Liver (tissue), 9 donors: ENCODE results near the gene GPR146. TPM values are rescaled to one million over a fixed set of nuclear protein-coding genes. Genes with fewer than 3 reads are reported as not detected.
A peak's percentile ranks its signal among the peaks of the same experiment; 100 is the strongest.

Experiments used
- DNase-seq: peaks from one replicate; pipeline ENCODE4 v3.0.0-alpha.2; 2017; ENCODE audit warnings: low spot score
- H3K27ac ChIP-seq, 2 donors: one replicate each; pipeline ENCODE4 v1.7.0; 2013; ENCODE audit warnings: inconsistent platforms in 2 of 2, low read length in 2 of 2, control low read depth in 1 of 2, low read depth in 1 of 2, mild to moderate bottlenecking in 1 of 2
- H3K27me3 ChIP-seq, 4 donors: one replicate each; pipeline versions ENCODE4 v1.6.1 to v1.7.0; 2013; ENCODE audit warnings: low read length in 3 of 4, inconsistent platforms in 1 of 4, mild to moderate bottlenecking in 1 of 4, moderate library complexity in 1 of 4; ENCODE audit not compliant: control insufficient read depth in 4 of 4, insufficient read depth in 4 of 4
- H3K36me3 ChIP-seq, 4 donors: one replicate each; pipeline versions ENCODE4 v1.6.1 to v1.7.0; 2013; ENCODE audit warnings: low read length in 3 of 4, mild to moderate bottlenecking in 3 of 4, low read depth in 1 of 4, moderate library complexity in 1 of 4; ENCODE audit not compliant: control insufficient read depth in 4 of 4, insufficient read depth in 3 of 4
- H3K4me1 ChIP-seq, 4 donors: one replicate each; pipeline versions ENCODE4 v1.6.1 to v1.7.0; 2013; ENCODE audit warnings: low read length in 3 of 4, mild to moderate bottlenecking in 3 of 4, moderate library complexity in 1 of 4; ENCODE audit not compliant: control insufficient read depth in 4 of 4, insufficient read depth in 4 of 4
- H3K4me3 ChIP-seq, 3 donors: one replicate each; pipeline versions ENCODE4 v1.6.1 to v1.7.0; 2013; ENCODE audit warnings: low read length in 3 of 3, control low read depth in 1 of 3, low read depth in 1 of 3, mild to moderate bottlenecking in 1 of 3
- H3K9ac ChIP-seq, 2 donors: one replicate each; pipeline ENCODE4 v1.7.0; 2013; ENCODE audit warnings: low read length in 2 of 2, mild to moderate bottlenecking in 2 of 2, moderate library complexity in 2 of 2, control low read depth in 1 of 2, low read depth in 1 of 2
- H3K9me3 ChIP-seq, 4 donors: one replicate each; pipeline versions ENCODE4 v1.6.1 to v1.7.0; 2013; ENCODE audit warnings: low read length in 3 of 4; ENCODE audit not compliant: control insufficient read depth in 4 of 4
- ATF3 ChIP-seq: IDR thresholded peaks from 2 replicates; pipeline ENCODE4 v1.6.1; 2016; ENCODE audit warnings: antibody characterized with exemption
- CTCF ChIP-seq: fragments of 150-350 bp; IDR thresholded peaks from 2 replicates; pipeline ENCODE4 v1.5.1; 2017; ENCODE audit warnings: improper control_type of control experiment, low read depth, low read length; ENCODE audit not compliant: missing input control
- EGR1 ChIP-seq, 2 donors: IDR thresholded peaks; 2 replicates each; pipeline ENCODE4 v1.6.1; 2016 to 2018; ENCODE audit warnings: antibody characterized with exemption in 2 of 2, low read depth in 2 of 2
- FOXA1 ChIP-seq: IDR thresholded peaks from 2 replicates; pipeline ENCODE4 v1.6.1; 2016; ENCODE audit warnings: antibody characterized with exemption
- FOXA2 ChIP-seq: IDR thresholded peaks from 2 replicates; pipeline ENCODE4 v1.6.1; 2016; ENCODE audit warnings: antibody characterized with exemption
- GABPA ChIP-seq, 2 donors: IDR thresholded peaks in 1 of 2; conservative IDR thresholded peaks in 1 of 2; 2 replicates each; pipeline ENCODE4 v1.6.1; 2016; ENCODE audit warnings: antibody characterized with exemption in 2 of 2, mild to moderate bottlenecking in 1 of 2, moderate library complexity in 1 of 2
- HNF4A ChIP-seq, 2 donors: conservative IDR thresholded peaks; 2 replicates each; pipeline ENCODE4 v1.6.1; 2016; ENCODE audit warnings: antibody characterized with exemption in 2 of 2, mild to moderate bottlenecking in 2 of 2
- HNF4G ChIP-seq: IDR thresholded peaks from 2 replicates; pipeline ENCODE4 v1.6.1; 2016; ENCODE audit warnings: antibody characterized with exemption
- JUND ChIP-seq, 2 donors: IDR thresholded peaks; 2 replicates each; pipeline ENCODE4 v1.6.1; 2016; ENCODE audit warnings: antibody characterized with exemption in 2 of 2
- MAX ChIP-seq: IDR thresholded peaks from 2 replicates; pipeline ENCODE4 v1.6.1; 2016; ENCODE audit warnings: antibody characterized with exemption
- NR2F2 ChIP-seq: IDR thresholded peaks from 2 replicates; pipeline ENCODE4 v1.6.1; 2016; ENCODE audit warnings: antibody characterized with exemption
- RAD21 ChIP-seq, 2 donors: IDR thresholded peaks; 2 replicates each; pipeline ENCODE4 v1.6.1; 2016; ENCODE audit warnings: antibody characterized with exemption in 2 of 2, mild to moderate bottlenecking in 2 of 2
- REST ChIP-seq: IDR thresholded peaks from 2 replicates; pipeline ENCODE4 v1.6.1; 2016; ENCODE audit warnings: antibody characterized with exemption, mild to moderate bottlenecking
- RXRA ChIP-seq, 2 donors: IDR thresholded peaks; 2 replicates each; pipeline ENCODE4 v1.6.1; 2017 to 2018; ENCODE audit warnings: antibody characterized with exemption in 2 of 2, mild to moderate bottlenecking in 1 of 2
- SP1 ChIP-seq: IDR thresholded peaks from 2 replicates; pipeline ENCODE4 v1.6.1; 2018; ENCODE audit warnings: antibody characterized with exemption, mild to moderate bottlenecking
- TAF1 ChIP-seq: conservative IDR thresholded peaks from 2 replicates; pipeline ENCODE4 v1.6.1; 2016; ENCODE audit warnings: antibody characterized with exemption, mild to moderate bottlenecking
- YY1 ChIP-seq: IDR thresholded peaks from 2 replicates; pipeline ENCODE4 v1.6.1; 2016; ENCODE audit warnings: antibody characterized with exemption, mild to moderate bottlenecking
- ZBTB33 ChIP-seq: IDR thresholded peaks from 2 replicates; pipeline ENCODE4 v1.6.1; 2016; ENCODE audit warnings: antibody characterized with exemption
- WGBS: extraction: QIAGEN DNeasy Blood & Tissue Kit; methylation state at CpG from one replicate; pipeline ENCODE4 v1.1.7; 2013; 5-methylcytosine and 5-hydroxymethylcytosine counted together
- polyA plus RNA-seq, 2 donors: library from polyadenylated mRNA; stranded (reverse) in 1 of 2; unstranded in 1 of 2; fragments of 200-250 nt in 1 of 2; fragments of >200 nt in 1 of 2; fragmentation: Nextera tagmentation in 1 of 2; extraction: Ambion mirVana in 1 of 2; gene quantifications; one replicate each; pipeline versions ENCODE4 v1.2.1 to v1.2.3, GENCODE V29; 2013 to 2015
- total RNA-seq, 2 donors: library from RNA; depleted of rRNA; stranded (reverse); fragments of >200 nt; gene quantifications; one replicate each; pipeline ENCODE4 v1.2.3, GENCODE V29; 2014
- donor health status: healthy.
- donor health status: healthy.
- donor health status: healthy.
- donor health status: healthy.
- donor health status: healthy.

GPR146 gene
- total and polyA plus RNA-seq, 4 donors, result 15.5 to 33.5 (median 26.7) TPM

GRCh38 chr7:1101563-1102431 is 57.5 kb downstream of the GPR146 start (continued):
- TF ChIP-seq ZBTB33, result no peak
- TF ChIP-seq FOXA1, result peak; percentile 67
- no peak for TF ChIP-seq NR2F2
- peak; percentile 94 for TF ChIP-seq HNF4G

- H3K9me3 ChIP-seq, result no peaks in the 10 kb centered on the region
- no peaks in the 10 kb centered on the region for H3K27me3 ChIP-seq
- no peak overlapping the region for H3K9ac ChIP-seq
- no peaks in the 10 kb centered on the region for H3K36me3 ChIP-seq
- DNase-seq, result no peak
- WGBS, result 82% methylated on average over 34 of the region's 34 CpGs
- peak; percentile 83 for TF ChIP-seq FOXA1
- peak; percentile 34 for TF ChIP-seq ATF3
- TF ChIP-seq MAX, result no peak
- peak; percentile 27 for TF ChIP-seq HNF4G
- TF ChIP-seq GABPA (IDR thresholded peaks at IDR 0.05 in 1 of 2, conservative IDR thresholded peaks at IDR 0.05 in 1 of 2), result peak in 1 of 2 donors; percentile 55
- no peak for TF ChIP-seq TAF1
- TF ChIP-seq JUND (IDR thresholded peaks at IDR 0.05), result peak; percentile 24 to 66
- peak in 1 of 2 donors; percentile 39 for TF ChIP-seq RAD21 (IDR thresholded peaks at IDR 0.05)
- TF ChIP-seq ZBTB33, result no peak
- peak; percentile 75 to 77 for TF ChIP-seq HNF4A (conservative IDR thresholded peaks at IDR 0.05)
- TF ChIP-seq RXRA (IDR thresholded peaks at IDR 0.05), result peak; percentile 79 to 87
- TF ChIP-seq CTCF, result no peak
- no peak for TF ChIP-seq YY1
- TF ChIP-seq SP1, result peak; percentile 92
- TF ChIP-seq EGR1 (IDR thresholded peaks at IDR 0.05; ENCODE audit: low read depth in 2 of 2), result peak; percentile 55 to 59
- TF ChIP-seq FOXA2, result peak; percentile 92
- no peak for TF ChIP-seq REST
- no peak for TF ChIP-seq NR2F2
- peak overlapping the region; percentile 84 to 93 for H3K27ac ChIP-seq
- H3K4me3 ChIP-seq, result no peak overlapping the region
- peaks cover 12 to 35% (median 24%) of the 10 kb centered on the region in 4 donors for H3K4me1 ChIP-seq
Observed at GRCh38 chr7:1103009-1103788, 58.9 kb downstream of the GPR146 start.
